Transverse colon (tissue), 4 donors: Measurements from ENCODE around the gene TNS4. TPM values are rescaled to one million over a fixed set of nuclear protein-coding genes. Genes with fewer than 3 reads are reported as not detected.

Experiments used
- DNase-seq: peaks from one replicate; pipeline ENCODE4 v3.0.0-alpha.2; 2019
- H3K27ac ChIP-seq, 4 donors: fragments of 200-600 bp; sonication (generic); 2 replicates each; pipeline ENCODE4 v1.5.1; 2016 to 2018; ENCODE audit warnings: inconsistent platforms in 4 of 4
- H3K27me3 ChIP-seq: fragments of 200-600 bp; sonication (generic); 2 replicates; pipeline ENCODE4 v1.5.1; 2017; ENCODE audit warnings: inconsistent platforms
- H3K36me3 ChIP-seq, 4 donors: fragments of 200-600 bp; sonication (generic); 2 replicates each; pipeline ENCODE4 v1.5.1; 2017 to 2019; ENCODE audit warnings: inconsistent platforms in 4 of 4
- H3K4me1 ChIP-seq, 4 donors: fragments of 200-600 bp; sonication (generic); 2 replicates each; pipeline ENCODE4 v1.5.1; 2017 to 2020; ENCODE audit warnings: inconsistent platforms in 4 of 4
- H3K4me3 ChIP-seq, 4 donors: fragments of 200-600 bp; sonication (generic); 1 replicate in 1 of 4; 2 replicates in 3 of 4; pipeline versions ENCODE4 v1.5.1 to v1.6.1; 2017 to 2019; ENCODE audit warnings: inconsistent platforms in 4 of 4
- H3K9me3 ChIP-seq, 2 donors: fragments of 200-600 bp; sonication (generic); 2 replicates each; pipeline ENCODE4 v1.5.1; 2017 to 2019; ENCODE audit warnings: inconsistent platforms in 2 of 2
- EP300 ChIP-seq: sonication (generic); formaldehyde crosslinking; IDR thresholded peaks from one replicate; pipeline ENCODE4 v1.6.1; 2017; ENCODE audit warnings: antibody characterized with exemption, low read depth
- POLR2A ChIP-seq: fragments of 450-650 bp; IDR thresholded peaks from one replicate; pipeline ENCODE4 v1.6.1; 2016; ENCODE audit warnings: antibody characterized with exemption, mild to moderate bottlenecking, moderate library complexity
- POLR2AphosphoS5 ChIP-seq, 3 donors: sonication (generic); formaldehyde crosslinking; IDR thresholded peaks; one replicate each; pipeline ENCODE4 v1.6.1; 2016; ENCODE audit warnings: antibody characterized with exemption in 3 of 3
- WGBS, 2 donors: methylation state at CpG; one replicate each; pipeline ENCODE4 v1.1.5; 2018; ENCODE audit warnings: low coverage in 1 of 2; 5-methylcytosine and 5-hydroxymethylcytosine counted together
- in situ Hi-C, 4 donors: fragments of 200-750 bp; cut with MboI; loops; one replicate each; pipeline versions ENCODE4 v1.15.0 to v1.15.1; 2017; ENCODE audit warnings: low sequenced_read_pairs in 3 of 4, low pct_ligation_motif_present in 1 of 4, low pct_unique_long_range_greater_than_20kb in 1 of 4
- intact Hi-C: fragments of 100-400 bp; cut with DNase I; formaldehyde crosslinking; loops from one replicate; pipeline ENCODE4 v1.15.1; 2023; ENCODE audit warnings: low total_unique reads
- total RNA-seq, 4 donors: library from RNA; depleted of rRNA; stranded (reverse); fragments of >200 nt; gene quantifications; one replicate each; pipeline ENCODE4 v1.1.0, GENCODE V29; 2016
- TF ChIP-seq, protein P1 (sequence below), 5 experiments: fragments of 200-600 bp in 3 of 5; fragments of 450-650 bp in 2 of 5; sonication (generic) in 3 of 5; IDR thresholded peaks; 1 replicate in 2 of 5; 2 replicates in 3 of 5; pipeline ENCODE4 v1.5.1; 2016 to 2017; ENCODE audit warnings: antibody characterized with exemption in 5 of 5, inconsistent platforms in 3 of 5, mild to moderate bottlenecking in 2 of 5, moderate library complexity in 1 of 5

Gene TNS4
- total RNA-seq, 4 donors from 2014 or later: 1.2 to 4.2 (median 2.5) TPM; not detected in 1

DNA sequence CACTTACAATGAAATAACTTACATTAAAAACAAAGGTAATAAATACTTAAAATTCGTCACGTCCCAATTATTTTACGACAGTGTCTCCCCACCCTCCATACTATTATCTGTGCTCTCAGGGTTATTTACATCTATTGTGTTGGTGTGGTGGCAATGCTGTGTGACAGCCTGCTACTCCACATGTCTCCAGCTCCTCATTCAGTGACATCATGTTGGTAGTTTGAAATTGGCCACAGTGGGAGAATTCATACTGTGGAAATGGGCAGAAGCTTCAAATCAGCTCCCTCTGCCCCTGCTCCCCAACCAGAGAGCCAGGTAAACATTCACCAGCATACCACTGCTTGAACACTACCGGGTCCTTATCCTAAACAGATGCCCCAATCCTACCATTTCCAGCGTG is 6.3 kb downstream of the TNS4 start:
- TF ChIP-seq, protein P1, sequence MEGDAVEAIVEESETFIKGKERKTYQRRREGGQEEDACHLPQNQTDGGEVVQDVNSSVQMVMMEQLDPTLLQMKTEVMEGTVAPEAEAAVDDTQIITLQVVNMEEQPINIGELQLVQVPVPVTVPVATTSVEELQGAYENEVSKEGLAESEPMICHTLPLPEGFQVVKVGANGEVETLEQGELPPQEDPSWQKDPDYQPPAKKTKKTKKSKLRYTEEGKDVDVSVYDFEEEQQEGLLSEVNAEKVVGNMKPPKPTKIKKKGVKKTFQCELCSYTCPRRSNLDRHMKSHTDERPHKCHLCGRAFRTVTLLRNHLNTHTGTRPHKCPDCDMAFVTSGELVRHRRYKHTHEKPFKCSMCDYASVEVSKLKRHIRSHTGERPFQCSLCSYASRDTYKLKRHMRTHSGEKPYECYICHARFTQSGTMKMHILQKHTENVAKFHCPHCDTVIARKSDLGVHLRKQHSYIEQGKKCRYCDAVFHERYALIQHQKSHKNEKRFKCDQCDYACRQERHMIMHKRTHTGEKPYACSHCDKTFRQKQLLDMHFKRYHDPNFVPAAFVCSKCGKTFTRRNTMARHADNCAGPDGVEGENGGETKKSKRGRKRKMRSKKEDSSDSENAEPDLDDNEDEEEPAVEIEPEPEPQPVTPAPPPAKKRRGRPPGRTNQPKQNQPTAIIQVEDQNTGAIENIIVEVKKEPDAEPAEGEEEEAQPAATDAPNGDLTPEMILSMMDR (IDR thresholded peaks at IDR 0.05): no peak
- DNase-seq: no peak
- in situ Hi-C loops (no loop called here), intact Hi-C loops (no loop called here)
- 63 to 72% methylated on average over 3 to 5 of the region's 5 CpGs for WGBS, 2 donors
- Histone ChIP-seq H3K4me3 (no peak overlapping the region), H3K4me1 (peaks cover 11 to 49% (median 45%) of the 10 kb centered on the region in 4 donors), H3K9me3 (no peaks in the 10 kb centered on the region), H3K36me3 (no peaks in the 10 kb centered on the region), H3K27me3 (no peaks in the 10 kb centered on the region), H3K27ac (no peak overlapping the region)

DNA sequence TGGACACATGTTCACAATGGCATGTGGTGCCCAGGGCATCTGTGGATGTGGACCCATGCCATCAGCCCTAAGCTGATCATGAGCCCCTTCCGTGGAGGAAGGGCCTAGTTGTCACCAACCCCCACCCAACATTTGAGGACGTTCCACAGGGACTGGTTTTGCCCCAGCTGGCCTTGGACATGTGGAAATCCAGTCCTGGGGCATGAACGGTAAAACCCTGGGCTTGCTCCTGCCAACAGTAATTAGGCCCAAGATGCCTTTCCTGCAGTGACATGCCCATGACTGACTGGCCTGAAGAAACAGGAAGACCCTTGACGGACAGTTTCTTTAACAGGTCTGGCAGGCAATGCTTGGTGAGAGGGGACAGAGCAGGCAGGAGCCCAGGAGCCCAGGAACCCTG is 7.7 kb downstream of the TNS4 start:
- 91% methylated on average over 4 of the region's 4 CpGs; no CpG with 5 or more reads in 1 of the 2 donors for WGBS, 2 donors

DNA sequence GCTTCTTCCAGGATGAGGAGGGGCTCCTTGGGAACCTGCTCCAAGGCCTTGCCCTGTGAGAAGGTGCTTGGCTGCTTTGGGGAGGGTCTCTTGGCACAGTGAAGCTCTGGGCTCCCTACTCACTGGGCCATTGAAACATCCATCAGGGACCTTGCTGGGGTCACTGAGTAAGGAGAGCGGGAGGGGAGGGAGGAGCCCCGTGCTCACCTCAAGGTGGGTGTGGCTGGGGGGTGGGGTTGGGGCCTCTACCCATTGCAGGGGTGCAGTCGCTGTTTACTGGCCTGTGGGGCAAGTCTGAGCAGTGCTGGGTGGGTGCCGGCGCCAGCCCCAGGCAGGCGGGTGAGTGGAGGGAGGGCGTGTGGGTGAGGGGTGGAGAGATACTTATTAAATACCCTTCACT is 9.9 kb downstream of the TNS4 start:
- H3K36me3 ChIP-seq: no peaks in the 10 kb centered on the region
- H3K4me3 ChIP-seq: no peak overlapping the region
- no peaks in the 10 kb centered on the region for H3K9me3 ChIP-seq
- H3K4me1 ChIP-seq: peaks cover 16 to 37% (median 28%) of the 10 kb centered on the region in 4 donors
- H3K27ac ChIP-seq: peak overlapping the region; percentile 54 to 90 (median 80)
- TF ChIP-seq EP300 (no peak), POLR2A (no peak), POLR2AphosphoS5 (IDR thresholded peaks at IDR 0.05) (no peak)
- TF ChIP-seq, protein P1 (IDR thresholded peaks at IDR 0.05): no peak
- intact Hi-C loops: no loop called here
- in situ Hi-C loops: no loop called here
- no peak for DNase-seq
- no peaks in the 10 kb centered on the region for H3K27me3 ChIP-seq
- 73 to 100% methylated on average over 1 to 7 of the region's 7 CpGs for WGBS, 2 donors

More for the DNA sequence above, 7.7 kb downstream of the TNS4 start:
- no peak overlapping the region for H3K4me3 ChIP-seq
- no peaks in the 10 kb centered on the region for H3K27me3 ChIP-seq
- H3K36me3 ChIP-seq: no peaks in the 10 kb centered on the region
- DNase-seq: no peak
- TF ChIP-seq, protein P1 (IDR thresholded peaks at IDR 0.05): no peak
- TF ChIP-seq POLR2AphosphoS5 (IDR thresholded peaks at IDR 0.05) (no peak), EP300 (no peak)
- H3K4me1 ChIP-seq: peaks cover 7 to 39% (median 37%) of the 10 kb centered on the region in 4 donors
- no peaks in the 10 kb centered on the region for H3K9me3 ChIP-seq
- no peak overlapping the region for H3K27ac ChIP-seq
- intact Hi-C loops: no loop called here
- in situ Hi-C loops: no loop called here

DNA sequence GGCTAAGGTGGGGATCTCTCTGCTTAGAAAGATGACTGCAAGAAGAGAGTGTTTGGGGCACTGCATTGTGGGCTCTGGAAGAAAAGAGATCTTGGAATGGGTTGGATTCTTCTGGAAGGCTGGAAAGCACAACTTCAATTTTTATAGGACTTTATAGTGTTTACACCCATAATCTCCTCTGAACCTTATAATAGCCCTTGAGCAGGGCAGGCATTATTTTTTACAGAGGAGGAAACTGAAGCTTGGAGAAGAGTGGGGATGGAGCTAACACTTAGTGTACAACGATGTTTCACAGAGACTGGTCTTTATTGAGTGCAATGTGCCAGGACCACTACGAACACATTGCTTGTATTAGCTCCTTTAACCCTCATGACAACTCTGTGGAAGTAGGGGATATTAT is 10.4 kb downstream of the TNS4 start:
- intact Hi-C loops: no loop called here
- H3K9me3 ChIP-seq: no peaks in the 10 kb centered on the region
- in situ Hi-C loops: no loop called here
- no peak overlapping the region for H3K4me3 ChIP-seq
- TF ChIP-seq, protein P1 (IDR thresholded peaks at IDR 0.05): no peak
- TF ChIP-seq EP300 (no peak), POLR2AphosphoS5 (IDR thresholded peaks at IDR 0.05) (no peak), POLR2A (no peak)
- no peaks in the 10 kb centered on the region for H3K27me3 ChIP-seq
- peaks cover 16 to 42% (median 28%) of the 10 kb centered on the region in 4 donors for H3K4me1 ChIP-seq
- peak overlapping the region; percentile 54 to 90 (median 80) for H3K27ac ChIP-seq
- 79 to 83% methylated on average over 1 to 2 of the region's 2 CpGs for WGBS, 2 donors
- no peaks in the 10 kb centered on the region for H3K36me3 ChIP-seq
- no peak for DNase-seq
